Adipocyte (in vitro differentiated cells): ENCODE data around the gene SLC48A1.
"Not testable (repeated sequence)": the region's sequence is repeated elsewhere in the genome, so short reads cannot be mapped to it uniquely, and the experiment has no call there.

Source experiments
- DNase-seq: peaks from one replicate; pipeline ENCODE4 v3.0.0-alpha.2; 2015; ENCODE audit warnings: low read depth
- H3K27me3 ChIP-seq: replicated peaks from 2 replicates; pipeline ENCODE4 v1.7.0; 2013; ENCODE audit warnings: mild to moderate bottlenecking, low read length, moderate library complexity; ENCODE audit not compliant: control insufficient read depth, insufficient read depth
- H3K36me3 ChIP-seq: 2 replicates; pipeline ENCODE4 v1.7.0; 2013; ENCODE audit warnings: low read length, mild to moderate bottlenecking, moderate library complexity; ENCODE audit not compliant: control insufficient read depth, insufficient read depth, severe bottlenecking
- H3K4me1 ChIP-seq: 2 replicates; pipeline ENCODE4 v1.7.0; 2013; ENCODE audit warnings: mild to moderate bottlenecking, low read length, moderate library complexity; ENCODE audit not compliant: control insufficient read depth, insufficient read depth
- H3K4me3 ChIP-seq: 2 replicates; pipeline ENCODE4 v1.7.0; 2013; ENCODE audit warnings: mild to moderate bottlenecking, low read length, moderate library complexity
- H3K9ac ChIP-seq: 2 replicates; pipeline ENCODE4 v1.7.0; 2013; ENCODE audit warnings: mild to moderate bottlenecking, low read length, moderate library complexity
- H3K9me3 ChIP-seq: 2 replicates; pipeline ENCODE4 v1.7.0; 2013; ENCODE audit warnings: mild to moderate bottlenecking, low read length, moderate library complexity; ENCODE audit not compliant: control insufficient read depth

SLC48A1 gene

GRCh38 chr12:47811581-47812484, 38.8 kb downstream of the SLC48A1 start:
- Histone ChIP-seq H3K4me3 (peak overlapping the region; percentile 76), H3K4me1 (peaks cover 90% of the 10 kb centered on the region), H3K36me3 (peaks cover 9% of the 10 kb centered on the region), H3K9me3 (no peaks in the 10 kb centered on the region), H3K9ac (peak overlapping the region; percentile 85), H3K27me3 (no peaks in the 10 kb centered on the region)
- DNase-seq: peak; percentile 72

GRCh38 chr12:47812797-47813510, 39.9 kb downstream of the SLC48A1 start:
- peaks cover 91% of the 10 kb centered on the region for H3K4me1 ChIP-seq
- peak overlapping the region; percentile 93 for H3K9ac ChIP-seq
- no peaks in the 10 kb centered on the region for H3K9me3 ChIP-seq
- no peaks in the 10 kb centered on the region for H3K27me3 ChIP-seq
- peaks cover 9% of the 10 kb centered on the region for H3K36me3 ChIP-seq
- peak; percentile 92 for DNase-seq
- peak overlapping the region; percentile 78 for H3K4me3 ChIP-seq

GRCh38 chr12:47813511-47814196, 40.6 kb downstream of the SLC48A1 start:
- Histone ChIP-seq H3K9me3 (no peaks in the 10 kb centered on the region), H3K4me3 (peak overlapping the region; percentile 78), H3K36me3 (peaks cover 9% of the 10 kb centered on the region), H3K27me3 (no peaks in the 10 kb centered on the region), H3K4me1 (peaks cover 90% of the 10 kb centered on the region), H3K9ac (peak overlapping the region; percentile 93)
- DNase-seq: no peak

GRCh38 chr12:47814539-47815170, 41.6 kb downstream of the SLC48A1 start:
- peaks cover 85% of the 10 kb centered on the region for H3K4me1 ChIP-seq
- H3K9me3 ChIP-seq: no peaks in the 10 kb centered on the region
- peak overlapping the region; percentile 93 for H3K9ac ChIP-seq
- peaks cover 9% of the 10 kb centered on the region for H3K36me3 ChIP-seq
- H3K4me3 ChIP-seq: peak overlapping the region; percentile 78
- DNase-seq: no peak
- no peaks in the 10 kb centered on the region for H3K27me3 ChIP-seq

- H3K27me3 ChIP-seq, H3K9me3 ChIP-seq, H3K36me3 ChIP-seq: not testable (repeated sequence)
- peak; percentile 57 for DNase-seq
- Histone ChIP-seq H3K4me3 (peak overlapping the region; percentile 42), H3K4me1 (peaks cover 77% of the 10 kb centered on the region), H3K9ac (peak overlapping the region; percentile 13)
Observed at GRCh38 chr12:47815447-47815846, 42.4 kb downstream of the SLC48A1 start.

- H3K36me3 ChIP-seq: peaks cover 9% of the 10 kb centered on the region
- peak overlapping the region; percentile 86 for H3K4me3 ChIP-seq
- peak; percentile 29 for DNase-seq
Observed at GRCh38 chr12:47816403-47817271, 43.6 kb downstream of the SLC48A1 start.

GRCh38 chr12:47817272-47818006, 44.4 kb downstream of the SLC48A1 start:
- Histone ChIP-seq H3K9ac (peak overlapping the region; percentile 91), H3K9me3 (no peaks in the 10 kb centered on the region), H3K27me3 (no peaks in the 10 kb centered on the region), H3K4me1 (peaks cover 75% of the 10 kb centered on the region), H3K36me3 (peaks cover 9% of the 10 kb centered on the region), H3K4me3 (peak overlapping the region; percentile 86)
- DNase-seq: peak; percentile 60

More at GRCh38 chr12:47816403-47817271, 43.6 kb downstream of the SLC48A1 start:
- Histone ChIP-seq H3K9ac (peak overlapping the region; percentile 91), H3K27me3 (no peaks in the 10 kb centered on the region), H3K4me1 (peaks cover 75% of the 10 kb centered on the region), H3K9me3 (no peaks in the 10 kb centered on the region)

- no peaks in the 10 kb centered on the region for H3K27me3 ChIP-seq
- H3K9ac ChIP-seq: peak overlapping the region; percentile 91
- no peak for DNase-seq
- H3K36me3 ChIP-seq: peaks cover 9% of the 10 kb centered on the region
- peaks cover 77% of the 10 kb centered on the region for H3K4me1 ChIP-seq
- H3K9me3 ChIP-seq: no peaks in the 10 kb centered on the region
- peak overlapping the region; percentile 86 for H3K4me3 ChIP-seq
Observed at GRCh38 chr12:47818007-47818376, 45.0 kb downstream of the SLC48A1 start.

GRCh38 chr12:47818467-47819137, 45.6 kb downstream of the SLC48A1 start:
- Histone ChIP-seq H3K4me3 (peak overlapping the region; percentile 86), H3K36me3 (peaks cover 9% of the 10 kb centered on the region), H3K4me1 (peaks cover 77% of the 10 kb centered on the region), H3K9ac (peak overlapping the region; percentile 91), H3K27me3 (no peaks in the 10 kb centered on the region), H3K9me3 (no peaks in the 10 kb centered on the region)
- DNase-seq: peak; percentile 71
